HG02763 (cell line): ENCODE results near the gene HASPIN.

Experiments
- ATAC-seq: cut with Tn5 transposase; IDR thresholded peaks from one replicate; pipeline ENCODE4 v1.9.1; 2021; ENCODE audit warnings: mild to moderate bottlenecking, moderate library complexity; ENCODE audit not compliant: unreplicated experiment

The HASPIN gene

GRCh38 chr17:3762922-3763776 is 39.4 kb downstream of the HASPIN start:
- ATAC-seq = peak; percentile 47

GRCh38 chr17:3763777-3764170 is 40.1 kb downstream of the HASPIN start:
- ATAC-seq = no peak

- no peak for ATAC-seq
These were observed 42.3 kb downstream of the HASPIN start for GRCh38 chr17:3765981-3766380.

- ATAC-seq = no peak
These were observed 43.1 kb downstream of the HASPIN start for GRCh38 chr17:3766779-3767178.

- ATAC-seq = no peak
These were observed 44.6 kb downstream of the HASPIN start for GRCh38 chr17:3768341-3768740.

GRCh38 chr17:3768769-3769168 is 45.1 kb downstream of the HASPIN start:
- ATAC-seq = no peak

- ATAC-seq = no peak
These were observed 46.8 kb downstream of the HASPIN start for GRCh38 chr17:3770466-3770865.

- ATAC-seq = no peak
These were observed 47.4 kb downstream of the HASPIN start for GRCh38 chr17:3771140-3771539.

- no peak for ATAC-seq
These were observed 49.1 kb downstream of the HASPIN start for GRCh38 chr17:3772764-3773163.

- no peak for ATAC-seq
These were observed 49.8 kb downstream of the HASPIN start for GRCh38 chr17:3773511-3773910.

GRCh38 chr17:3773966-3774365 is 50.3 kb downstream of the HASPIN start:
- ATAC-seq = no peak
